HG03039 (cell line): ENCODE results near the gene ROBO2.

Experiments
- ATAC-seq: cut with Tn5 transposase; IDR thresholded peaks from one replicate; pipeline ENCODE4 v1.9.1; 2021; ENCODE audit warnings: mild to moderate bottlenecking, moderate library complexity; ENCODE audit not compliant: unreplicated experiment

ROBO2 gene

DNA sequence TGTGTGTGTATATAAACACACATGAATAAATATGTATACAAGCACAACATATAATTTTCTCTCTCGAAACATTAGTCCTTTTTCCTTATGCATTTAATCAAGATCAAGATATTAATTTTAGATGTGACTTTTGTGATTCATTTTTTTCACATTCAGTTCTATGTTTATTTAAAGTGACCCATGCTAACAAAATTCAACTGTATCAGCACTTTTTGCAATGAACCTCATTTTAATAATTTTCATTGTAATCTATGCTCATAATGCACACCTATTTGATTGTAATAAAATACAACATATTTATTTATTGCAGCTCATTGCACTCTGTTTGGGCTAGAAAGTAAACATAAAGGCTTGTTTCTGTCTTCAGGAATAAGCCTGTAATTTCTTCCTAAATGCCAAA is 586.3 kb downstream of the ROBO2 start:
- ATAC-seq, result no peak

DNA sequence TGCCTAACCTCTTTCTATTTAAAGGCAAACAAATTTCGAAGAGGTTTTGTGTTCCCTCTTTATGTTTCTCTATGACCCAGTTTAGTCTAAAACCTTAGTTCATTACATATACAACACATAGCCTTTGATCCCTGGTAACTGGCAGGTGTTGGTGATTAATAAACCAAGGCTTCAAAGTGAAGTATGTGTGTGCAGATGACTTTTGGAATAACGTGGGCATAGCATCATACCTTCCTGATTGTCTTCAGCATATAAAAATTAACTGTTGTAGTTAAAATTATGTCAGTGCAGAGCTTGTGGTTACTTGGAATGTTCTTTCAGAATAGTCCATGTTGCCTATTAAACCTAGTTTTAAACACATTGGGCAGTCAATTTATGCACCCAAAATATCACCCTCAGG is 608.3 kb downstream of the ROBO2 start:
- ATAC-seq, result no peak

DNA sequence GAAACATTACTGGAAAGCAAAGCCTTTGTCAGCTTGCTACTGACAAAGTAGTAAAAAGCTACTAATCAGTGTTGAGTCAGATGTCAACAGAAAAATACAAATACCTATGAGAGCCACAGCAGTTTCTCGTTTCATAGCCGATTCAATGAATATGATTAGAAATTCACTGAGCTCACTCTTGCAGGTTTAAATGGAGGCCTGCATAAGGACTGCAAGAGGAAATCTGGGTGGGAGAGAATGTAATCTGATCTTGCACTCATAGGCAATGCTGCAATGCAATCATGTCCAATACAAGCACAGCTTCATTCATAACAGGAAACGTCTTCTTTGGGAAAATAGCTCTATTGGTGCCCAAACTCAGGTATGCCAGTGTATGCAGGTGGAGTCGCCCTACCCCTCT is 608.8 kb downstream of the ROBO2 start:
- ATAC-seq, result no peak

DNA sequence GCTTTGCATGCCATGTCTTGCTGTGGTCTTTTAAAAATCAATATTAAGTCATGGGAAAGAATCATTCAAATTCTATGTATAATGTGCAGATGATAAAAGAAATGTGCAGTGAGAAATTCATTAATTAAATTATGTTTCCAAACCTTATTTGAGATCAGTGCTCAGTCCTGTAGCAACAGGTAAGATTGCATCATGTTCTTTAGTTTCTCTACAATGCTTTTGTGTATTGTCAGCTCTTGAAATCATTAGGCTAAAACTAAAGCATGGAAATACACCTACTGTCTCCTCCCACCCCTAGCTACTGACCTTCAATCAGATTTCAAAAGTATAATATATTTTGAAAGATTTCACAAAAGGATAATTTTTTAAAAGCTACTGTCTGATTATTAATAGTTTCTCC is 612.7 kb downstream of the ROBO2 start:
- ATAC-seq, result no peak

DNA sequence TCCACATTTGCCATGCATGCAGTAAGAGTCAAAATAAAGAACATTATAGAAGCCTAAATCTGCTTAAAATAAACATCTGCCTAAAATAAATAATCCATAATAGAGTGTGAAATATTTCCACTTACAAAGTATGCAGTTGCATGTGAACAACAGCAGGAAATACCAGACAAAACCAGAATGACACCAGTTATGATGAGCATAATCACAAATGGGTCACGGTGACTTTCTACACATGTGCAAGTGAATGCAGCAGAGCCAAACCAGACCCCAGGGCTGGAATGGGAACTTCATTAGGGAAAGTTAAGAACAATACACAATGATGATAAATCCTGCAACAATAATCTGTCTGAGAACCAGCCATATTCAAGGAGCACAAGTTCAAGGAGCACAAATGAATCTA is 615.5 kb downstream of the ROBO2 start:
- no peak for ATAC-seq

DNA sequence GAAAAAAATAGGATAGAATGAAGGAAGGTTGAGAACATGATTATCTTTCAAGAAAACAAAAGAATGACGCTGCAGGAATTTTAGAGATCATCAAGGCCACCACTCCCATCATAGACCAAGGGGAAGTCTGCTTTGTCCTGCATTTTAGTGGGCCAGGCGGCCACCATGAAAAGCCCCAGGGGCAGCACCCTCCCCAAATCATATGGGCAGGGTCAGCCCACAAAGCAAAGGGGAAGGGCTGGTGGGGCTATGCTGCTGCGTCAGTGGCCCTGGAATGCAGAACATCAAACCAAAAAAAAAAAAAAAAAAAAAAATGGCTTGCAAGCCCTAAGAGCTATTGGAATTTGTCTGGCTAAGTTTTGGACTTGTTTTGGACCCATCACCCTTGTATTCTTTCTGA is 620.8 kb downstream of the ROBO2 start:
- no peak for ATAC-seq

DNA sequence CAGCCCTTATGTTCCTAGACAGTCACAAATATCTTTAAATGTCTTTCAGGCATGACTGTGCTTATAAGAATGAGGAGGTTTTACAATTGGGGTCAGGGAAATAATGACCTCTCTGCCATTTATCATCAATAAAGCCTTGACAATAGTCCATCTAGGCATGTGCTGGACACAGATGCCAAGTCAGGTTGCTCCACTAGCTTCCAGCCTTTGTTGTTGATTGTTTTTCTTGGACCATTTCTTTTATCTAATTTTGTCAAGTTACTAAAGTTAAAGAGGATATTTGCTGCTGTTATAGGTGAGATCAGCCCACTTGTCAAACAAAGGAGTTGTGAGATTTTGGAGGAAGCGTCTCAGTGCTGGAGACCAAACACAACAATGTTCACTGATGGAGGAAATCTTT is 628.0 kb downstream of the ROBO2 start:
- no peak for ATAC-seq

DNA sequence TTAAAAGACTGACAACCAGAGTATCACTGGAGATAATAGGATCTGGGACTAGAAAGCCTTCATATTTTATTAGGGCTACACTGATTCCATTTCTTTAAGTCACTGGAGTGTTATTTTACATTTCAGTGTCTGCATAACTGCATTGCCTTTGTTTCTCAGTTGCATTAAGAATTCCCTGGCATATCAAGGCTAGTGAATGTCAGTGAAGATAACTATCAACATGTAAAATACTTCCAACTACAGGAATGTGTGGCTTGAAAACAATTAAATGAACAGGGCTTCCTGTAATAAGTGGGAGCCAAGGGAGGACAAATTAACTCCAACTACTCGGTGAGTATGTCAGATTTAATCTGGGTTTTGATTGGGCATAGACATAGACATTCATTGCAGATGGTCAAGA is 628.5 kb downstream of the ROBO2 start:
- ATAC-seq, result no peak

DNA sequence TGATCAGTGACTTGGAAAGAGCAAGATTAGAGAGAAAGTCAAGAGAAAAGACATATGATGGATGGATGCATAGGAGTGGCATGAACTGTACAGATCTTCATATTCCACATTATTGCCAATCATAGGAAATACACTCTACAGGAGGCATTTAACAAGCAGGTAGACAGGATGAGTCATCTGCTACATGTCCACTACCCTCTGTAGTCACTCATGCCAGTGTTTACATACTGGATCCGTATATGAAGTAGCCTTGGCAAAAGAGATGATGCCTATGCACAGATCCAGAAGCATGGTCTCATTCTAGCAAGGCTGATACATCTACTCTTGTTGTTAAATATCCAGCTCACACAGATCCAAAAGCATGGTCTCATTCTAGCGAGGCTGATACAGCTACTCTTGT is 632.1 kb downstream of the ROBO2 start:
- ATAC-seq, result no peak

DNA sequence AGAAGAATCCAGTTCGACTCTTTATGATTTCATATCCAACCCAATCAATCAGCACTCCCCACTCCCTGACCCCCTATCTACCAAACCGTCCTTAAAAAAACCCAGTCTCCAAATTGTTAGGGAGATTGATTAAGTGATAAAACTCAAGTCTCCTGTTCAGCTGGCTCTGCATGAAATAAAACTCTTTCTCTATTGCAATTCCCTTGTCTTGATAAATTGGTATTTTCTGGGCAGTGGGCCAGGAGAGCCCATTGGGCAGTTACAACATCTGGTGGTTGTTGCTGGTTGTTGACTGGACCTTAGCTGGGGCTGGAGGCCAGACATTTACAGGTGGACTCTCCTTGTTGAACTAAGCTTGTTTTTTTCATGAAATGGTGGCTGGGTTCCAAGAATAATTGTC is 642.3 kb downstream of the ROBO2 start:
- ATAC-seq, result no peak

DNA sequence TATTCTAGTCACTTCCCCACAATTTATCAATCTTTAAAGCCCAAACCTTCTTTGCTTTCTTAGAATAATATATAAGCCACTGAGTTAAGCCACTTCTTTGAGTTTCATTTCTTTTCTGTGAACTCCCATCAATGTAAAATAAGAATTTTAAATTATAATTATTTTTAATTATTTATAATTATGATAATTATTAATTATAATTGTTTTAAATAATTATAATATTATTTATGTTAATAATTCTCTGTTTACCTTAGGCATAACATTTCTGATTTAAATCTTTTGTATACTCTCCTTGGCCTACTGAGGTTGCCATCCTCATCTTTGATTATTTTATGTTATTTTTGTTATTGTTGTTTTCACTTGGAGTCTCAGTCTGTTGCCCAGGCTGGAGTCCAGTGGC is 644.2 kb downstream of the ROBO2 start:
- ATAC-seq, result no peak

DNA sequence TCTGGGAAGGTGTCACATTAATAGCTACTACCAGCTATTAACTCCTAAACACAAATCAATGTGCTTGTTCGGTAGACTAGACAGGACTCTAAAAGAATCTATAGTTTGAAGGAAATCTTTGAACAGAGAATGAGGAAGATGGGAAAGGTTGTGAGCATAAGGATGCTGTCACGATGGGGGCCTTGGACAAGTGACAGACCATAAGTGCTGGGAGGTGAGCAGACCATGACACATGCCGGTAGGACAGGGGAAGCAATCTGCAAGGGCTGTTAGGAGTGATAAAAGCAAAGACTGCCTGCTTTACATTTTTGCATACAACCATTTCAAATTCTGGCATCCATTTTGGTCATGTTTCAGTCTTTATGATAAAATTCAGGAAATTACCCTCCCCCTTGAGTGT is 645.8 kb downstream of the ROBO2 start:
- no peak for ATAC-seq

DNA sequence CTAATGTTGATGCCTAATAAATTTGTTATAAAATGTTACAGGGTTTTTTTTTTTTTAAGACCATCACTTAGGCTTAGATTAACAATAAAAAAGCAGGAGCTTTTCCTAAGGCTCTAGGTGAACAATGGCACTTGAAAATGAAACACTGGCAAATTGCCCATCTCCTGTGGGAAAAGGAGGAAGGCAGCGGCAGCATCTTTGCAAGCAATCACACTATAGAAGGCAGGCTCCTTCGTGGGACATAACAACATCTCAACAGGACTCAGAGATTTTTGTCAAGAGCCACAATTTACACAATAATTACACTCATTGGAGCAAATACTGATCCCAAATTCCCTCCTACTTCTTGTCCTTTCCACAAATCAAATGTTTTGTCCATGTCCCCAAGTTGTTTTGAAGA is 646.7 kb downstream of the ROBO2 start:
- no peak for ATAC-seq

DNA sequence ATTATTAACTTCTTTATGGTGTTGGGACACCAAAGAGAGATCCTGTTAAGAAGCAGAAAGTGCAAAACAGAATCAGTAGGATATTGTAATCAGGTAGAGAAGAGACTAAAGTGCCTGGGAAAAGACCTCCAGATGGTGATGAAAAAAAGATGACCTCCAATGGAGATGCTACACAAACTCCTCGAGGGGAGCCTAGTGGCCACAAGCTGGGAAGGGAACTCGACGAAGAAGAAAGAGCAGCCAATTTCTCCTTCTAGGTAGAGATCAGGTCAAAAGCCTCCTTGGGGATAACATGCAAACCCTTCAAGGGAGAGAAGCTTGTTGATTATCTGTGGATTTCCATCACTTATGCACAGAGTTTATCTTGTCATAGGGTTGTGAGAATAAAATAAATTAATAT is 647.6 kb downstream of the ROBO2 start:
- no peak for ATAC-seq

DNA sequence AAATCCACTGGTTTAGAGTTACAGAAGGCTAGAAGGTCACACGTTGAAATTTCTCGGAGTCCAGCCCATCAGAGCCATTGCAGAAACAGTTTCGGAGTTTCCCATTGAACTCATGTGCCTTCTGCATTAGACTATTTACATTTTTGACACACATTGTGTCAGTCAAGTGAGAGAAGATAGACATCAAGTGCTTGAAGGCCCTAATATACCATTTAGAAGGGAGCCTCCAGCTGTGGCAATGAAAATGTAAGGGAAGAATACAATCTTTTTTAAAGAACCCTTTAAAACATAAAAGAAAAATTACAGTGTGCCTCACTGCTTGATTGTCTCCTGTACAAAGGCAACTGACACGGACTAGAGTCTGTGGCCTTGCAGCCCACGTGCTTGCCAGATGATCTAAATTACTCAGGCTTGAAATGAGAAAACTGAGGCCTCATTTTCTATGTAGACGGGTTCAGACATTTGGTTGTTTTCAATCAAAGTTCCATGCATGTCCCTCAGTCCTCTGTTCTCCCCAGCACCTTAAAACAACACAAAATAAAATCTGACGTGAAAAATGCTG is 650.5 kb downstream of the ROBO2 start:
- no peak for ATAC-seq

DNA sequence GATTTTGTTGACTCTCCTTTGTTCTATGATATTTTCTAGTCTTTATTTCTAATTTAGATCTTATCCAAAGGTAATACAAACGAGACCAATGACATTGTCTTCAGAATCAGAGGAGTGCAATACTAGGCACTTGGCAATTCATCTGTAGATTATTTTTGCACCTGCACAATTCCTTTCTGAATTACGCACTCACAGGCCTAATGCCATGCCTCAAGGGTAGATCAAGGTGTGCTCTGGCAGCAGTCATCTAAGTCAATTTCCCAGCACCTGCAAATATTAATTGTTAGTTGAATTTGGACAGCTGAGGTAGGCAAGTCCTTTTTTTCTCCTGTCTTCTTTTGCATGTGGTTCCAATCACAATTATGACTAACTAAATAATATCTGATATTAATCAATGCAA is 653.2 kb downstream of the ROBO2 start:
- ATAC-seq, result no peak

DNA sequence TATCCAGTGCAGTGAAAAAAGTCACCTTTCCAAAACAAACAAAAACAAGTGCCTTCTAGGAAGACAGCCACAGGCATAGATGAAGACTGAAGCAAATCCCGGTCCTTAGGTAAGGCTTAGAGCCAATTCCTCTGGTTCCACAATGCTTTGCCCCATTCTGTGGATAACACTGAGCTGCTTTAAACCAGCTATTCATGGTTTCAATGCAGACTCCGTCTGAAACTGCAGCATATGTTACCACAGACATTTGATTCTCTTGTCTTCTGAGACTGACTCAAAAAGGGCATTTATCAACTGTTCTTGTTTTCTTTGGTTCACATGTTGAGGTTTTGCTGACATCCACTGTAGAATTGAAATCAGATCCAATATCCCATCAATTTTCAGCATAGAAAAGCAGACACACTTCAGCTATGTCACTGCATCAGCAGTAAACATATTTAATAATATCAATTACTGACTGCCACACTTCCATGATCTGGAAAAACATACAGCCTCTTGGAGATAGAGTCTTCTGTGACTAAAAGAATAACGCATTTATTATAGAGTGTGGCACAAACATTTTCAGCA is 659.3 kb downstream of the ROBO2 start:
- ATAC-seq, result no peak
